PFSK-1 (cell line): ENCODE results near the gene SFXN1.

Experiments
- FOXP2 ChIP-seq: optimal IDR thresholded peaks from 2 replicates; pipeline ENCODE3; 2011; ENCODE audit warnings: borderline replicate concordance, control low read depth, inconsistent platforms; ENCODE audit not compliant: insufficient read depth; ENCODE audit errors: extremely low read length, extremely low read depth
- POLR2AphosphoS5 ChIP-seq: IDR thresholded peaks from 2 replicates; pipeline ENCODE4 v1.6.1; 2012; ENCODE audit warnings: low read depth, mild to moderate bottlenecking, control low read depth, low read length, moderate library complexity
- REST ChIP-seq, 2 experiments: IDR thresholded peaks; 2 replicates each; pipeline versions ENCODE4 v1.6.1 to v1.8.0; 2011 to 2012; ENCODE audit warnings: low read depth in 2 of 2, low read length in 2 of 2, control low read depth in 1 of 2, inconsistent platforms in 1 of 2, mild to moderate bottlenecking in 1 of 2, moderate library complexity in 1 of 2; ENCODE audit not compliant: insufficient read depth in 1 of 2
- SIN3A ChIP-seq: IDR thresholded peaks from 2 replicates; pipeline ENCODE4 v1.6.1; 2012; ENCODE audit warnings: mild to moderate bottlenecking, low read length, moderate library complexity, borderline replicate concordance; ENCODE audit not compliant: insufficient read depth
- TAF1 ChIP-seq: IDR thresholded peaks from 2 replicates; pipeline ENCODE4 v1.6.1; 2012; ENCODE audit warnings: low read length, control low read depth, borderline replicate concordance; ENCODE audit not compliant: insufficient read depth

SFXN1 gene

GRCh38 chr5:175491223-175491622 is 12.9 kb downstream of the SFXN1 start:
- no peak for TF ChIP-seq POLR2AphosphoS5
- no peak for TF ChIP-seq FOXP2
- TF ChIP-seq TAF1: no peak
- no peak for TF ChIP-seq REST (IDR thresholded peaks at IDR 0.05; ENCODE audit: insufficient read depth in 1 of 2, low read depth in 2 of 2, low read length in 2 of 2)
- no peak for TF ChIP-seq SIN3A

GRCh38 chr5:175493260-175493659 is 14.9 kb downstream of the SFXN1 start:
- TF ChIP-seq SIN3A (no peak), TAF1 (no peak), REST (IDR thresholded peaks at IDR 0.05; ENCODE audit: insufficient read depth in 1 of 2, low read depth in 2 of 2, low read length in 2 of 2) (no peak), FOXP2 (no peak), POLR2AphosphoS5 (no peak)

GRCh38 chr5:175493726-175494125 is 15.4 kb downstream of the SFXN1 start:
- TF ChIP-seq SIN3A (no peak), REST (IDR thresholded peaks at IDR 0.05; ENCODE audit: insufficient read depth in 1 of 2, low read depth in 2 of 2, low read length in 2 of 2) (no peak), TAF1 (no peak), FOXP2 (no peak), POLR2AphosphoS5 (no peak)

- no peak for TF ChIP-seq POLR2AphosphoS5
- no peak for TF ChIP-seq SIN3A
- no peak for TF ChIP-seq FOXP2
- no peak for TF ChIP-seq REST (IDR thresholded peaks at IDR 0.05; ENCODE audit: insufficient read depth in 1 of 2, low read depth in 2 of 2, low read length in 2 of 2)
- TF ChIP-seq TAF1: no peak
Observed at GRCh38 chr5:175494264-175495183, 16.2 kb downstream of the SFXN1 start.
